IMR-90 (cell line): ENCODE data around the gene TCP11L1.

Experiments
- BHLHE40 ChIP-seq: fragments of 150-350 bp; IDR thresholded peaks from 2 replicates; pipeline ENCODE4 v1.6.1; 2016; ENCODE audit warnings: mild to moderate bottlenecking, low read depth, low read length
- CTCF ChIP-seq: conservative IDR thresholded peaks from 2 replicates; pipeline ENCODE4 v1.5.1; 2012; ENCODE audit warnings: mild to moderate bottlenecking, low read depth, low read length, improper control_type of control experiment
- MAFK ChIP-seq: IDR thresholded peaks from 2 replicates; pipeline ENCODE4 v1.6.1; 2012; ENCODE audit warnings: low read depth, low read length, improper control_type of control experiment
- MAZ ChIP-seq: IDR thresholded peaks from 2 replicates; pipeline ENCODE4 v1.6.1; 2012; ENCODE audit warnings: low read depth, mild to moderate bottlenecking, low read length, improper control_type of control experiment, moderate library complexity, borderline replicate concordance
- MXI1 ChIP-seq: IDR thresholded peaks from 2 replicates; pipeline ENCODE4 v1.6.1; 2012; ENCODE audit warnings: low read depth, mild to moderate bottlenecking, low read length, moderate library complexity, borderline replicate concordance
- POLR2A ChIP-seq: IDR thresholded peaks from 2 replicates; pipeline ENCODE4 v1.6.1; 2012; ENCODE audit warnings: mild to moderate bottlenecking, low read depth, low read length
- RCOR1 ChIP-seq: IDR thresholded peaks from 2 replicates; pipeline ENCODE4 v1.6.1; 2012; ENCODE audit warnings: mild to moderate bottlenecking, low read length, improper control_type of control experiment; ENCODE audit not compliant: insufficient replicate concordance
- RFX5 ChIP-seq: IDR thresholded peaks from 2 replicates; pipeline ENCODE4 v1.8.0; 2012; ENCODE audit warnings: low read depth, mild to moderate bottlenecking, low read length, moderate library complexity
- SMC3 ChIP-seq: fragments of 150-350 bp; IDR thresholded peaks from 2 replicates; pipeline ENCODE4 v1.6.1; 2016; ENCODE audit warnings: low read depth, mild to moderate bottlenecking, antibody characterized with exemption, low read length, moderate library complexity

GRCh38 chr11:33043221-33043830, 4.0 kb downstream of the TCP11L1 start:
- TF ChIP-seq MAFK (no peak), CTCF (no peak), RCOR1 (no peak), POLR2A (no peak), BHLHE40 (no peak), MAZ (no peak), SMC3 (no peak), RFX5 (no peak), MXI1 (no peak)
